GM18526 (cell line): ENCODE measurements around the gene CROCC.

ENCODE experiments used
- POLR2A ChIP-seq: IDR thresholded peaks from 3 replicates; pipeline ENCODE4 v1.6.1; 2011; ENCODE audit not compliant: insufficient read length; ENCODE audit errors: extremely low read depth

The CROCC gene

DNA sequence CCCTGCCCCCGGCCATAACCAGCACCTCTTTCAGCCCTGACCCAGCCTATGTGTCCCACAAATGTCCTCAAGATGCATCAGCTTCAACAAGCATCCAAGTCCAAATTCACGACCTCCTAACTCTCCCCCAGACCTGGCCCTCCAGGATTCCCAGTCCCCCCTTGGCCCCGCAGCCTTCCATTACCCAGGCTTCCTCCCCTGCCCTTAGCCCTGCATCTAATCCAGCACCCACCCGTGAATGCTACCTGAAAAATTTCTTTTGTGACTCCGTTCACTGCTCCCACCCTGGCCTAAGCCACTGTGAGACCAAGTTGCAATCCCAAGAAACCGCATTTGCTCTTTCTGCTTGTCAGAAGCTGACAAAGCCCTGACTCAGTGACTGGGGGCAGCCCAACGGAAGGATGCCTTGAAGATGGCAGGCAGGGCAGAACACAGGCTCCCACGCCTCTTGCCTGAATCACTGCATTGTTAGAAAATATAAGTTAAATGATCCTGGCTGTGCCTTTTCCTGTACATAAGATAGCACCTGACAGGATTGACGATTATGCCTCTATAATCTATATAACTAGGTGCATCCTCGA lies 59.6 kb downstream of the CROCC start:
- TF ChIP-seq POLR2A: no peak

DNA sequence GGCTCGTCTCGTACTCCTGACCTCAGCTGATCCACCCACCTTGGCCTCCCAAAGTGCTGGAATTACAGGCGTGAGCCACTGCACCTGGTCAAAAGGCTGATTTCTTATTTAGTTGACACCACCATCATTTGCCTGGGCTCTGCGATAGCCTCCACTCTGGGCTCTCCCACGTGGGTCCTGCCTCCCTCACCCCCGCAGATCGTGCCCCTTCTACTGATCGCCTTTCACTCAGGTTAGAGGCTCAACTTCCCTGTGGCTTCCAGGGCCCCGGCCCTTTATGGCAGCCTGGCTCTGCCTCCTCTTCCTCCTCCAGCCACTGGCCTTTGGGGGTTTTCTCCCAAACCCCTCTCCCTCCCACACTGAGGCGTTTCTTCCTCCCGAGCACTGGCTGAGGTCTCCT lies 61.2 kb downstream of the CROCC start:
- no peak for TF ChIP-seq POLR2A

DNA sequence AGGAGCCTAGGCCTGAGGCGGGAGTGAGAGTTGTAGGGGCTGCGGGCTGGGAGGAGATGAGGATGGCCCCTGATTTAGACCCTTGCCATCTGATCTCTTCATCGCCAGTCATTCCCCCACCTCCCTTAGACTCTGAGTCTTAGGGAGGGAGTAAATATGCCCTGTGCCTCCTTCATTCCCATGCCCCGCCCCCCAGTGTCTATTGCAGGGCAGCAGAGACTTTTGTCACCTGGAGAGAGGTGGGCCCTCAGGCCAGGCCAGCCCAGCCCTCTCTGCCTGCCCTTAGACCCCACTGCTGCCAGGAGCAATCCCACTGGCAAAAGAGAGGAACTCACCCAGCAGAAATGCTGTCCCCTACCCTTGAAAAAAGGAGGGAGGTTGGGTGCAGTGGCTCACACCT lies 61.9 kb downstream of the CROCC start:
- no peak for TF ChIP-seq POLR2A

DNA sequence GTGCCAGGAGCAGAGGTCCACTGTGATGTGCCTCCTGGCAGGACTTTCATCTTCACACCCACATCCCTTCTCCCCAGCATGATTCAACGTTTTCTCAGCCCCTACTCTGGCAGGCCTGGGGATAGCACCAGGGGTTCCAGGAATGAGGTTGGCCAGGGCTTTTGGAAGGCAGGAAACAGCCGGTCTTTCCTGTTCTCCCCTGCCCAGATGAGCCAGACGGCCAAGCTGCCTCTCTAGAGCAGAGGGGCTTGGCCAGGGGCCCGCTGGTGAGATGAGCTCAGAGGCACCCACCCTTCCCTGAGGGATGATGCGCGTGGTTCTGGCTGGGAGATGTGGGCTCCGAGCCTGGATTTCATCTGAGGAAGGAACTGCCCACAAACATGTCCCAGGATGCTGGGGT lies 63.0 kb downstream of the CROCC start:
- TF ChIP-seq POLR2A: no peak

DNA sequence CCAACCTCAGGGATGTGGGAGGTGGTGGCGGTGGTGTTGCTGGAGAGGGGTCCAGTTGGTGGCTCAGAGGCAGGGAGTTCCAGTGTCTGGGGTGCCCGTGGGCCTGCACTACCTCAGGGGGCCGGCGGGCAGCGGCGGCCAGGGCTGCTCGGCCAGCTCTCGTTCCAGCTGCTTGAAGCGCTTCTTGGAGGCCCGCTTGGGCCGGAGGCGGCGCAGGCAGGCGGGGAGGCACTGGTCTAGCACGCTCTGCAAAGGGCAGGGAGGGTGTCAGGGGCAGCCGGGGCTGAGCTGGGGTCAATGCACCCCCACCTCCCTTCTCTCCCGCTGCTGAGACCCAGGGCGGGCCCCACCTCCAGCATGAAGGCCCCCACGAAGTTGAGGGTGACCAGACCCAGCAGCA lies 64.4 kb downstream of the CROCC start:
- no peak for TF ChIP-seq POLR2A

DNA sequence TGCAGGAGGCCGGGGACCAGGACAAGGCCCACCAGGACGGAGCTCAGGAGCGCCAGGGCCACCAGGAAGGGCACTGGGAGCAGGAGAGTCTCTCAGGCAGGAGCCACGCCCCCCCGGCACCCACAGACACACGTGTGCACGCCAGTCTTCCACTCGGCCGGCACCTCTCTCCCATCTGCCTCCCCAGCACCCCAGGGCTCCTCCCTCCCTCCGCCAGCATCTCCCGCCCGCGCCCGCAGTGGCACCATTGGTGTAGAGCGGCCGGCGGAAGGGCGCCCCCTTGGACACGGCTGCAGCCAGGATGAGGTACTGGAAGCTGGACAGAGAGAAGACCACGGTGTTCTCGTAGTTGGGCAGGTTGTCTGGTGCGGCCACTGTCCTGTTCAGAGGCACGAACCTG lies 64.8 kb downstream of the CROCC start:
- TF ChIP-seq POLR2A: no peak

DNA sequence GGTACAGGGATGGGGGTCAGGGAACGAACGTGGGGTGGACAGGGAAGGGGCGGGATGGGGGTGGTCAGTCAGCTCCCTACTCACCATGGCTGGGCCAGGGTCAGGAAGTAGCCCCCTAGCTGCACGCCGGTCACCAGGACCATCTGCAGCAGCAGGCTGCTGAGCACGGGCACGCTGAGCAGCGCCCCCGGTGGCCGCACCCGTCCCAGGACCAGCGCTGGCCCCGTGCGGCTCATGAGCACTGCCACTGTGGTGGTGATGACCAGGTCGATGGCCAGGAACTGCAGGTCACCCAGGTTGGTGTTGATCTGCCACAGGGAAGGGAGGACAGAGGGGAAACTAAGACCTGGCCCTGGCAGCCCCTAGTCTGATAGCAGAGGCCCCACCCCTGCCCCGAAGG lies 65.2 kb downstream of the CROCC start:
- no peak for TF ChIP-seq POLR2A

DNA sequence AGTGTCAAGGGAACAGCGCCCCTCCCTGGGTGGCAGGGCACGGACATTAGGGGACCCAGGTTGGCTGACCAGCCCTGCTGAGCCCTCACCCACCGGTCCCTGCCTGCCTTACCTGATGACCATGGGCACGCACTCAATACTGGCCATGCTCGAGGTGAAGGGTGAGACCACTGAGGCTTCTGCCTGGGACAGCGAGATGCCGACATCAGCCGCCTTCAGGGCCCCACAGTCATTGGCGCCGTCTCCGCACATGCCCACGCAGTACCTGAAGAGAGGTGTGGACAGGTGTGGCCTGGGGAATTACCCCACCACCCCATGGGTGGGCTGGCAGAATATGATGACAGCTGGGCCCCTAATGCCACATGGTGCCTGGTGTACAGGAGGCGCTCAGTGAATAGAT lies 66.5 kb downstream of the CROCC start:
- no peak for TF ChIP-seq POLR2A

DNA sequence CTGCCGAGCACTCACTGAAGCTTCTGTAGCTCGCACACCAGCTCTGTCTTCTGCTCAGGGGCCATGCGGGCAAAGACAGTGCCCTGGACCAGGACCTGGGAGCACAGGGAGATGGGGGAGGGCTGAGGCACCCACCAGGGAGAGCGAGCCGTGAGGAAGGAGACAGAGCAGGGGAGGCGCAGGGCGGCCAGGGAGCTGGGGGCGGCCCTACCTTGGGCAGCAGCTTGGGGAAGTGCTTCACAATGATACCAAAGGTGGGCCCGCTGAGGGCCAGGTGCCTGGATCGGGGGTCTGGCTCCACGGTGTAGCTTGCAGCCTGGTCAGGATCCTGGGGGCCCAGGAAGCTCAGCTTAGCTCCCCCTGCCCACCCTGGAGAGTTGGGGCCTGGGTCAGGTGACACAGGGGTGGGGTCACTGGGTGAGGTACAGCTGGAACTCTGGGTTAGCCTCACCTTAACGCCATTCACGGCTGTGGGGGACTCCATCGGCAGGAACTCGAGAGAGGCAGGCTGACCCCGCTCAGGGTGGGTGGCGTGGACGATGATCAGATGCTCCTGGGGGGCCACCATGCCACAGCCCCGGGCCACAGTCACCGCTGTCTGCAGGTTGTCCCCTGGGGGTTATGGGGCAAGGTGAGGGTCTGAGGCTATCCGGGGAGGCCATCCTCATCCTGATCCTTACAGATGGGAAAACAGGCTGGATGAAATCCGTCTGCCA lies 68.1 kb downstream of the CROCC start:
- TF ChIP-seq POLR2A: no peak

DNA sequence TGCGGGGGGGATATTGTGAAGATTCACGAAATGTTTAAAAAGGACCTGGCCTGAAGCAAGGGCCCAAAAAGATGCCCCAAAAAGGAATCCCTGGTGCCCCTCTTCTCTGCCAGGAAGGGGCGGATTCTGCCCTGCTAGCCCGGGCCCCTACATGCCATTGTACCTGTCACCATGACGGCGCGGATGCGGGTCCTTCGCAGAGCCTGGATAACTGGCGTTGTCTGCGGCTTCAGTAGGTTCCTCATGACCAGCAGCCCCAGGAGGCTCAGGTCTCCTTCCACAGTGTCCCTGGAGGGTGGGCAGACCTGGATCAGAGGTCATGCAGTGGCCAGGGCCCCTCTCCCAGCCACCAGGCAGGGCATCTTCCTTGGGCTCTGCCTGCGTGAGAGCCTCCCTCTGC lies 69.8 kb downstream of the CROCC start:
- no peak for TF ChIP-seq POLR2A

DNA sequence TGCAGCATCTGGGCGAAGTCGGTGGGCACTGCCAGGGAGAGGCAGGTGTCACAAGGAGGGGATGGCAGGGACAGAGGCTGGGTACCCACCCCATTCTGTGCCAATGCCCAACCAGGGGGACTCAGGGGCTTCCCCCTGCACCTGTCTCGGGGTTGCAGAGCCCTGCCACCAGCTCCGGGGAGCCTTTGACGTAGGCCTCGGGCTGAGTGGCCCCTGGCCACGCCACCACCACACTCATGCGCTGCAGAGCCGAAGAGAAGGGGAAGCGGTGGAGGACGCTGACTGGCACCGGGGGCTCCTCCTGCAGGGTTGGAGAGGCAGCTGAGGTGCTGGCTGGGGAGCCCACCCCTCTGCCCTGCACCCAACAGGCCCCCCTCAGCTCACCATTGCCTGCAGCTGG lies 70.4 kb downstream of the CROCC start:
- no peak for TF ChIP-seq POLR2A

DNA sequence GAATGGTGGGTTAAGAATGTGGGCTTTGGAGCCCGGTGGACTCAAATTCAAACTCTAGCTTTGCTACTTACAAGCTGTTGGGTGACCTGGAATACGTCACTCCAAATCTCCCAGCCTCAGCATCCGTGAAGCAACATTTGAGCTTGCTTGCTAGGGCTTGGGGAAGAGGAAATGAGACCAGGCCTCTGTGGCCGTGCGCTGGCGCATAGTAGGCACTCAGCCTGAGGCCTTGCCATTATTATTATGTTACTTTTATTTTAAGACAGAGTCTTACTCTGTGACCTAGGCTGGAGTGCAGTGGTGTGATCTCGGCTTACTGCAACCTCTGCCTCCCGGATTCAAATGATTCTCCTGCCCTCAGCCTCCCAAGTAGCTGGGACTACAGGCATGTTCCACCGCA lies 70.9 kb downstream of the CROCC start:
- no peak for TF ChIP-seq POLR2A

DNA sequence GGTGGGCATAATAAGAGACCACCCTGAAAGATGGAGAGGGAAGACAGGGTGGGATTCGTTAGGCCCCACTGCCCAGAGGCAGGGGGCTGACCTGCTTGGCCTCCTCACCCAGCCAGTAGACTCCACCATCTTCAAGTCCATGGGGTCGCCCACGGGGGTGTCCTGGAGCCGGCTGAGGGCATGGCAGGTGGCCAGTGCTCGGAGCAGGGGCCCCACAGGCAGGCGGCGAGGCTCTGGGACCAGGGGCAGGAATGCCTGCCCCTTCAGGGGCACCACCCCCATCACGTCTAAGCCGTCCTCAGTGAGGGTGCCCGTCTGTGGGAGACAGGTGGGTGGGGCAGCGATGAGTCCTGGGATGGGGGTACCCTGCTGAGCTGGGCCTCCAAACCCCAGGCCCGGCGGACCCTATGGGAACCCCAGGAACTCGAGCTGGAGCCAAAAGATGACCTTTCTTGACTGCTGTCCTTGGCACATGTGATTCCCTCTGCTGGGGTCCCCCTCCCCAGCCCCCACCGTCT lies 71.8 kb downstream of the CROCC start:
- no peak for TF ChIP-seq POLR2A

DNA sequence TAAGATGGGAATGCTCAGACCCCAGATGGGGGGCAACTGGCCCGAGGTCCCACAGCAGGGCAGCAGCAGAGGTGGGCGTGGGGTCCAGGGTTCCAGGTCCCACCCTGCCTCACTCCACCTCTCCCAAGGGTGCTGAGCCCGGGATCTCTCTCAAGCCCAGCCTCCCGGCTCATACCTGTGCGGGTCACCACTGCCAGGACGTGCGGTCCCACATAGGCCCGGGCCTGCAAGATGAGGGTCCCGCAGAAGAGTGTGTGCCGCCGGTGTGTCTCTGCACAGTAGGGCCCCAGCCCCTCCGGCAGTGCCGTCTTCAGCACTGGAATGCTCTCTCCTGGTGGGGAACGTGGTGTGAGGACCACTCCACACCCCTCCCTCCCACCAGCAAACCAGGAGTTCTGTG lies 75.1 kb downstream of the CROCC start:
- TF ChIP-seq POLR2A: no peak

DNA sequence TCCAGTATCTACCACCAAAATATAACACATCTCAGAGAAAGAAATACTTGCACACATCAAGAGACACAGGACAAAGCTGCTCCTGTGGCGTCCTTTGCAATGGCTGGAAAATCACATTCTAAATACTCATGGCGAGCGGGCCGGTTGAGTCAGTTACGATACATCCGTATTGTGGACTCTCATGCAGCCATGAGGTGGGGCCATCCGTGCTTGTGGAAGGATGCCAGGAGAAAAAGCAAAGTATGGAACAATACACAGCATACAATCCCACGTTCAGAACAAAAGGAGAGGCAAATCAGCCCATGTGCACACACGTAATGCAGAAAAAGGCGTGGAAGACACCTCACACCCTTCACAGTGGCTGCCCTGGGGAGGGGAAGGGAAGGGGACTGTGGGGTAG lies 76.9 kb downstream of the CROCC start:
- TF ChIP-seq POLR2A: no peak

DNA sequence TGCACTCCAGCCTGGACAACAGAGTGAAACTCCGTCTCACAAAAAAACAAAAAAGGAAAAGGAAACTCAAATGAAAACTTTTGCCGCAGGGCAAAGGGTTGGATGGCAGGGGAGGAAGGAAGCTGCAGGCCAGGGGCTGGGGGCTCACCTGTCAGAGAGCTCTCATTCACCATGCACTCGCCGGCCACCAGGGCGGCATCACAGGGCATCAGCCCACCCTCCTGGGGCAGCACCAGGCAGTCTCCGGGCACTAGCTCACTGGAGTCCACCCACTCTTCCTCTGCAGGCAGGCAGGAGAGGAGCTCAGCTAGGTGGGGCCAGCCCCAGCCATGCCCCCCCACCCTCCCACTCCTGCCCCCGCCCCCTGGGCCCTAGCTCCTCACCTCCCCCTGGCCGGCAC lies 78.1 kb downstream of the CROCC start:
- TF ChIP-seq POLR2A: no peak
